Measurements from ENCODE around the gene GID4.

DNA sequence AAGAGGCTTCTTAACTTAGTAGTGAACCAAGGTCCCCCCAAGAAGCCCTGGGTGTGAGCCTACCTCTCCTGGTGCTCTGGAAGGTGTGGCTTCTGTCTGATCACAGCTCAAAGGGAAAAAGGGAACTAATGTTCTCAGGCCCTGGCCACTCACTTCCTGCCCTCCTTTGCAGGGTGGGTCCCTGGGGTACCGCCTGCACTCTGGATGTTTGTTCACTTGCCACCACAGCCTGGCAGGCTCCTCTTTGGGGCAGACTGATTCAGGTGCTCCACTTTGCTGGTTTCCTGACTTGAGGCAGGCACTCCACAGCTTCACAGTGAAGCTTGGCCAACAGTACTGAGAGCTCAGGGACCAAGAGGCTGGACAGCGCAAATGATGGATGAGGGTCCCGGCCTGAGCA is 63.4 kb downstream of the GID4 start:
- TF ChIP-seq, protein P1, sequence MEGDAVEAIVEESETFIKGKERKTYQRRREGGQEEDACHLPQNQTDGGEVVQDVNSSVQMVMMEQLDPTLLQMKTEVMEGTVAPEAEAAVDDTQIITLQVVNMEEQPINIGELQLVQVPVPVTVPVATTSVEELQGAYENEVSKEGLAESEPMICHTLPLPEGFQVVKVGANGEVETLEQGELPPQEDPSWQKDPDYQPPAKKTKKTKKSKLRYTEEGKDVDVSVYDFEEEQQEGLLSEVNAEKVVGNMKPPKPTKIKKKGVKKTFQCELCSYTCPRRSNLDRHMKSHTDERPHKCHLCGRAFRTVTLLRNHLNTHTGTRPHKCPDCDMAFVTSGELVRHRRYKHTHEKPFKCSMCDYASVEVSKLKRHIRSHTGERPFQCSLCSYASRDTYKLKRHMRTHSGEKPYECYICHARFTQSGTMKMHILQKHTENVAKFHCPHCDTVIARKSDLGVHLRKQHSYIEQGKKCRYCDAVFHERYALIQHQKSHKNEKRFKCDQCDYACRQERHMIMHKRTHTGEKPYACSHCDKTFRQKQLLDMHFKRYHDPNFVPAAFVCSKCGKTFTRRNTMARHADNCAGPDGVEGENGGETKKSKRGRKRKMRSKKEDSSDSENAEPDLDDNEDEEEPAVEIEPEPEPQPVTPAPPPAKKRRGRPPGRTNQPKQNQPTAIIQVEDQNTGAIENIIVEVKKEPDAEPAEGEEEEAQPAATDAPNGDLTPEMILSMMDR (IDR thresholded peaks at IDR 0.05) = no peak
- no peak for TF ChIP-seq POLR2A (IDR thresholded peaks at IDR 0.05)
